Measurements from ENCODE around the gene LAMB3. TPM values are rescaled to one million over a fixed set of nuclear protein-coding genes. Genes with fewer than 3 reads are reported as not detected.

The LAMB3 gene
- total RNA-seq, 1 donor from 2014 or later, result not detected

GRCh38 chr1:209653915-209654351 is 1.7 kb upstream of the LAMB3 start:
- Mint-ChIP-seq H3K4me1 (peaks cover 9% of the 10 kb centered on the region), H3K27ac (ENCODE audit: unreplicated experiment) (no peak overlapping the region), H3K9me3 (no peaks in the 10 kb centered on the region), H3K27me3 (ENCODE audit: low read depth) (no peaks in the 10 kb centered on the region), H3K36me3 (ENCODE audit: low read depth) (no peaks in the 10 kb centered on the region), H3K4me3 (no peak overlapping the region)
- no peak for TF ChIP-seq CTCF (conservative IDR thresholded peaks at IDR 0.05)
- DNase-seq (ENCODE audit: low read depth, low spot score), result no peak

- no peak overlapping the region for H3K27ac Mint-ChIP-seq (ENCODE audit: unreplicated experiment)
- H3K4me1 Mint-ChIP-seq, result peaks cover 4% of the 10 kb centered on the region
- H3K36me3 Mint-ChIP-seq (ENCODE audit: low read depth), result no peaks in the 10 kb centered on the region
- no peak for TF ChIP-seq CTCF (conservative IDR thresholded peaks at IDR 0.05)
- DNase-seq (ENCODE audit: low read depth, low spot score), result no peak
- no peaks in the 10 kb centered on the region for H3K9me3 Mint-ChIP-seq
- no peaks in the 10 kb centered on the region for H3K27me3 Mint-ChIP-seq (ENCODE audit: low read depth)
- H3K4me3 Mint-ChIP-seq, result no peak overlapping the region
Observed at GRCh38 chr1:209652873-209653401, 712 bp upstream of the LAMB3 start.

DNA sequence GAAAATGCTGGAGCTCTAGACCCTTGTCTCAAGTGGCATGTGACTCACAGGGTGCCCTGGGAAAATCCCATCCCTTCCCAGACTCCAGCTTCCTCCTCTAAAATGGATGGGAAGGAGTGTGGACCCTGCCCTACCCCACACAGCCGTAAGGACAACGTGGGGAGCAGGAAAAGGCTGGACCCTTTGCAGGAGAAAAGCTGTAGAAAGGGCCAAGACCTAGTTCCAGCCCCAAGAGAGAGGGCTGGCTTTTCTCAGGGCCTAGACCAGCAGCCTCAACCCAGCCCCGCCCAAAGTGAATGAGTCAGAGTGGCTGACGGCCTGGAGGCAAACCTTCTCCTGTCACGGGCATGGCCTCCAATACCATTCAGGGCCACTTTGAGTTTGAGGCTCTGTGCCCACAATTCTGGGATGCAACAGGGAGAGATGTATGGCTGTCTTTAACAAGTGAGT is 1.1 kb downstream of the LAMB3 start:
- H3K27ac Mint-ChIP-seq (ENCODE audit: unreplicated experiment), result no peak overlapping the region
- no peak overlapping the region for H3K4me3 Mint-ChIP-seq

GRCh38 chr1:209650454-209650853 is 1.8 kb downstream of the LAMB3 start:
- no peaks in the 10 kb centered on the region for H3K4me1 Mint-ChIP-seq
- H3K4me3 Mint-ChIP-seq, result no peak overlapping the region
- H3K36me3 Mint-ChIP-seq (ENCODE audit: low read depth), result no peaks in the 10 kb centered on the region
- DNase-seq (ENCODE audit: low read depth, low spot score), result no peak
- H3K27ac Mint-ChIP-seq (ENCODE audit: unreplicated experiment), result no peak overlapping the region
- H3K9me3 Mint-ChIP-seq, result no peaks in the 10 kb centered on the region
- no peaks in the 10 kb centered on the region for H3K27me3 Mint-ChIP-seq (ENCODE audit: low read depth)
- TF ChIP-seq CTCF (conservative IDR thresholded peaks at IDR 0.05), result no peak

More for the DNA sequence above, 1.1 kb downstream of the LAMB3 start:
- no peaks in the 10 kb centered on the region for H3K4me1 Mint-ChIP-seq
- H3K9me3 Mint-ChIP-seq, result no peaks in the 10 kb centered on the region
- no peaks in the 10 kb centered on the region for H3K36me3 Mint-ChIP-seq (ENCODE audit: low read depth)
- TF ChIP-seq CTCF (conservative IDR thresholded peaks at IDR 0.05), result no peak
- DNase-seq (ENCODE audit: low read depth, low spot score), result no peak
- no peaks in the 10 kb centered on the region for H3K27me3 Mint-ChIP-seq (ENCODE audit: low read depth)

DNA sequence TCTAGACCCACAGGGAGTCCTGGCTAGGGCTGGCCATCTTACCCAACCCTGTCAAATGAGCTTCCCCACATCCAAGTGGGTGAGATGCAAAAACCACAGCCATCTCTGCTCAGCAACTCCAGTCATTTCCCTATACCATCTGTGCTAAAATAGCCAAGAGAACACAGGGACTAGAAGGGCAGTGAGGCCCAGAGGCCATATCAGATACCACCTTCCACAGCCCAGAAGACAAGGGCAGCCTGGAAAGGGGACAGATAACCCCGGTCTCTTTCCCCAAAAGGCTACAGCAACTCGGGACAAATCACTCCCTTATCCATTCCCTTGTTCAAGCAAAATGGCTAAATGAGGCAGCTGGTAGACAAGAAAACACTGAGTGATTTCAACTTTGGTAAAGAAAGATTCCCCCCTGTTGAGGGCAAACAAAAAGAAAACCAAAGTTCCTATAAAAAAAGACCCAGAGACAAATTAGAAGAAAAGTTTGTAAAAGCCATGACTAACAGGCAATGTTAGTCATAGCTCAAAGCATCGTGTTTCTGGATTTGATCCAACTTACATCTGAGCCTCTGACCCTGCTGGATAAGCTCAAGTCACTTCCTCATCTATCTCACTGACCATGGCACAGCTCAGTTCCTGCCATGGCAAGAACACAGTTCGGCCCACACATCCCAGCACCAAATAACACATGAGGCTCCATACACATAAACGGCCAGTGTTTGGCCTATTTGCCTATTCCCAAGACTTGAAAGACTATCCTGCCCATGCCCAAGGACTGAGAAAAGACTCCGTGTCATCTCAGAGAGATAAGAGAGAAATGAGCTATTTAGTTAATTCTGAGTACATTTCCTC is 3.1 kb downstream of the LAMB3 start:
- no peak for TF ChIP-seq CTCF (conservative IDR thresholded peaks at IDR 0.05)
- Mint-ChIP-seq H3K4me1 (no peaks in the 10 kb centered on the region), H3K27ac (ENCODE audit: unreplicated experiment) (no peak overlapping the region), H3K9me3 (no peaks in the 10 kb centered on the region), H3K4me3 (no peak overlapping the region), H3K27me3 (ENCODE audit: low read depth) (no peaks in the 10 kb centered on the region), H3K36me3 (ENCODE audit: low read depth) (no peaks in the 10 kb centered on the region)
- DNase-seq (ENCODE audit: low read depth, low spot score), result no peak

Data from neural crest cell (in vitro differentiated cells).